Measurements from ENCODE around the gene AOAH. TPM values are rescaled to one million over a fixed set of nuclear protein-coding genes. Genes with fewer than 3 reads are reported as not detected.

AOAH gene
- total and polyA plus RNA-seq, 9 of the 15 experiments (the other 6 are each of a cell fraction or from before 2014, with no cell fraction given), result not detected

- Histone ChIP-seq H3K79me2 (ENCODE audit: control insufficient read depth, insufficient read depth, low read length) (no peaks in the 10 kb centered on the region), H3K4me3 (no peak overlapping the region), H3K9ac (ENCODE audit: insufficient read depth in 1 of 2, low read depth in 2 of 2, low read length in 2 of 2) (no peak overlapping the region), H3K9me1 (ENCODE audit: control insufficient read depth, insufficient read depth, low read length) (no peaks in the 10 kb centered on the region), H3K9me3 (replicated peaks; ENCODE audit: control insufficient read depth, insufficient read depth, low read depth, low read length) (no peaks in the 10 kb centered on the region), H3K36me3 (ENCODE audit: control insufficient read depth, insufficient read depth, low read length) (no peaks in the 10 kb centered on the region), H3K4me2 (ENCODE audit: insufficient read depth, low read length) (no peak overlapping the region), H4K20me1 (replicated peaks; ENCODE audit: control insufficient read depth, insufficient read depth, low read length) (no peaks in the 10 kb centered on the region), H3K27ac (ENCODE audit: extremely low read depth, low read depth, low read length) (no peak overlapping the region), H3K4me1 (replicated peaks in 1 of 2; ENCODE audit: control insufficient read depth in 2 of 2, insufficient read depth in 2 of 2, low read length in 2 of 2) (no peaks in the 10 kb centered on the region), H3K27me3 (ENCODE audit: control insufficient read depth in 2 of 2, insufficient read depth in 2 of 2, low read length in 2 of 2) (no peaks in the 10 kb centered on the region), H2AFZ (ENCODE audit: low read depth, low read length) (no peak overlapping the region)
- intact Hi-C loops (cut with micrococcal nuclease) (no loop called here), in situ Hi-C loops (cut with MboI) (no loop called here)
- FAIRE-seq (peak; percentile 35), ATAC-seq (no peak), DNase-seq (ENCODE audit: extremely low read depth in 1 of 4, low spot score in 3 of 4) (no peak)
- CTCF ChIA-PET (ENCODE audit: low intra/inter-chr PET ratio), result interaction anchor here (0.5 kb wide), 1 partner anchor 266 kb away, joined by 3 read pairs; no protein-coding TSS in a partner anchor
- POLR2A ChIA-PET, result no interaction called here
- WGBS (ENCODE audit: insufficient coverage, low coverage, missing lambda C conversion rate), result 0% methylated on average over 2 of the region's 2 CpGs
- BruUV-seq (replicated peaks), result no TSS peak
- TF ChIP-seq RAD21 (CRISPR knock-in tag; conservative IDR thresholded peaks at IDR 0.05 in 1 of 2, IDR thresholded peaks at IDR 0.05 in 1 of 2) (no peak), ZBTB33 (CRISPR knock-in tag; IDR thresholded peaks at IDR 0.05) (no peak), ZBTB5 (IDR thresholded peaks at IDR 0.05) (no peak), SRSF3 (IDR thresholded peaks at IDR 0.05; ENCODE audit: insufficient read depth, low read length) (no peak), FOXM1 (IDR thresholded peaks at IDR 0.05; ENCODE audit: low read depth) (no peak), FOXM1 (CRISPR knock-in tag; IDR thresholded peaks at IDR 0.05; ENCODE audit: low read depth) (no peak), ZBTB17 (CRISPR knock-in tag; IDR thresholded peaks at IDR 0.05) (no peak), ZNF583 (CRISPR knock-in tag; IDR thresholded peaks at IDR 0.05) (no peak), KLF6 (CRISPR knock-in tag; IDR thresholded peaks at IDR 0.05; ENCODE audit: borderline replicate concordance) (no peak), E2F4 (CRISPR knock-in tag; IDR thresholded peaks at IDR 0.05; ENCODE audit: low read depth) (no peak), MCM7 (IDR thresholded peaks at IDR 0.05) (no peak), MEIS2 (IDR thresholded peaks at IDR 0.05; ENCODE audit: partially characterized antibody) (peak; percentile 27), RBFOX2 (IDR thresholded peaks at IDR 0.05; ENCODE audit: low read depth, low read length) (no peak)
Measured at GRCh38 chr7:36667007-36667745, 57.1 kb downstream of the AOAH start.
